ENCODE data around the gene DDOST. TPM values are rescaled to one million over a fixed set of nuclear protein-coding genes. Genes with fewer than 3 reads are reported as not detected.

DDOST gene
- total RNA-seq, 2 donors from 2014 or later: 76.8 to 114 TPM

- WGBS, 2 donors: 81 to 84% methylated on average over 20 of the region's 20 CpGs
- no peak for DNase-seq
- no peaks in the 10 kb centered on the region for H3K9me3 ChIP-seq
- intact Hi-C loops (cut with DNase I): no loop called here
- H3K4me3 ChIP-seq: no peak overlapping the region
- H3K27ac ChIP-seq: no peak overlapping the region
- H3K36me3 ChIP-seq (replicated peaks in 1 of 2; ENCODE audit: insufficient read depth in 1 of 2, low read depth in 2 of 2): peaks cover 12 to 45% of the 10 kb centered on the region in 2 donors
- no peak for ATAC-seq
- TF ChIP-seq, protein P1, sequence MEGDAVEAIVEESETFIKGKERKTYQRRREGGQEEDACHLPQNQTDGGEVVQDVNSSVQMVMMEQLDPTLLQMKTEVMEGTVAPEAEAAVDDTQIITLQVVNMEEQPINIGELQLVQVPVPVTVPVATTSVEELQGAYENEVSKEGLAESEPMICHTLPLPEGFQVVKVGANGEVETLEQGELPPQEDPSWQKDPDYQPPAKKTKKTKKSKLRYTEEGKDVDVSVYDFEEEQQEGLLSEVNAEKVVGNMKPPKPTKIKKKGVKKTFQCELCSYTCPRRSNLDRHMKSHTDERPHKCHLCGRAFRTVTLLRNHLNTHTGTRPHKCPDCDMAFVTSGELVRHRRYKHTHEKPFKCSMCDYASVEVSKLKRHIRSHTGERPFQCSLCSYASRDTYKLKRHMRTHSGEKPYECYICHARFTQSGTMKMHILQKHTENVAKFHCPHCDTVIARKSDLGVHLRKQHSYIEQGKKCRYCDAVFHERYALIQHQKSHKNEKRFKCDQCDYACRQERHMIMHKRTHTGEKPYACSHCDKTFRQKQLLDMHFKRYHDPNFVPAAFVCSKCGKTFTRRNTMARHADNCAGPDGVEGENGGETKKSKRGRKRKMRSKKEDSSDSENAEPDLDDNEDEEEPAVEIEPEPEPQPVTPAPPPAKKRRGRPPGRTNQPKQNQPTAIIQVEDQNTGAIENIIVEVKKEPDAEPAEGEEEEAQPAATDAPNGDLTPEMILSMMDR (IDR thresholded peaks at IDR 0.05): no peak
- peaks cover 17% of the 10 kb centered on the region for H3K4me1 ChIP-seq
- no peaks in the 10 kb centered on the region for H3K27me3 ChIP-seq
These were observed 7.0 kb downstream of the DDOST start for GRCh38 chr1:20654104-20654690.

- Histone ChIP-seq H3K4me1 (no peaks in the 10 kb centered on the region), H3K9me3 (no peaks in the 10 kb centered on the region), H3K4me3 (no peak overlapping the region), H3K27ac (no peak overlapping the region), H3K36me3 (replicated peaks in 1 of 2; ENCODE audit: insufficient read depth in 1 of 2, low read depth in 2 of 2) (peaks cover 12 to 52% of the 10 kb centered on the region in 2 donors), H3K27me3 (no peaks in the 10 kb centered on the region)
- DNase-seq: no peak
- peak; percentile 5 for ATAC-seq
- intact Hi-C loops (cut with DNase I): no loop called here
- TF ChIP-seq POLR2A (IDR thresholded peaks at IDR 0.05): no peak
- TF ChIP-seq, protein P1 (IDR thresholded peaks at IDR 0.05): no peak
- 94 to 96% methylated on average over 15 of the region's 15 CpGs for WGBS, 2 donors
These were observed 8.9 kb downstream of the DDOST start for GRCh38 chr1:20652300-20652699.

DNA sequence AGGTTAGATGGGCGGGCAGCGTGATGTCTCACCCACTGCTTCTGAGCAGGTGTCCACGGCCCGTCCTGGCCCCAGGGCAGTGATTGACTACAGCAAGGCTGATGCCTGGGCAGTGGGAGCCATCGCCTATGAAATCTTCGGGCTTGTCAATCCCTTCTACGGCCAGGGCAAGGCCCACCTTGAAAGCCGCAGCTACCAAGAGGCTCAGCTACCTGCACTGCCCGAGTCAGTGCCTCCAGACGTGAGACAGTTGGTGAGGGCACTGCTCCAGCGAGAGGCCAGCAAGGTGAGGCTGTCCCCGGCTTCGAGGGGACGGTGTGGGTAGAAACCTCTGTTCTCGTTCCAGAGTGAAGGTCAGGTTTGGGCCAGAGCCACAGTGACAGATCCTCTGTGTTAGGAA, 12.2 kb downstream of the DDOST start:
- no peaks in the 10 kb centered on the region for H3K4me1 ChIP-seq
- no peak overlapping the region for H3K4me3 ChIP-seq
- intact Hi-C loops (cut with DNase I): no loop called here
- H3K9me3 ChIP-seq: no peaks in the 10 kb centered on the region
- DNase-seq (no peak), ATAC-seq (no peak)
- peaks cover 11 to 45% of the 10 kb centered on the region in 2 donors for H3K36me3 ChIP-seq (replicated peaks in 1 of 2; ENCODE audit: insufficient read depth in 1 of 2, low read depth in 2 of 2)
- WGBS, 2 donors: 88 to 90% methylated on average over 12 to 15 of the region's 15 CpGs
- H3K27ac ChIP-seq: no peak overlapping the region
- no peaks in the 10 kb centered on the region for H3K27me3 ChIP-seq
- TF ChIP-seq POLR2A (IDR thresholded peaks at IDR 0.05): no peak
- TF ChIP-seq, protein P1 (IDR thresholded peaks at IDR 0.05): no peak

DNA sequence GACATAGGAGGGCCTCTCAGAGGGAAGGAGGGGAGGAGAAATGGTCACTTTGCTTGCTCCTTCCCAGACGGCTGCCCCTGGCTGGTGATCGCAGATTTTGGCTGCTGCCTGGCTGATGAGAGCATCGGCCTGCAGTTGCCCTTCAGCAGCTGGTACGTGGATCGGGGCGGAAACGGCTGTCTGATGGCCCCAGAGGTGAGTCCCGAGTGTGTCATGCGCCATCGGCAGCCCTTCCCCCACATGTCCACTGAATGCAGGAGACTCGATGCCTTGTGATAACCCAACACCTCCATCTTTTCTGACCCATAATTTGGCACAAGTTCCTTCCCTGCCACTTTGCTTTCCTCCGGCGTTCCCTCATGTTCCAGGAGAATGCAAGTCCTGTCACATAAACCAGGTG, 12.7 kb downstream of the DDOST start:
- WGBS, 2 donors: 86 to 90% methylated on average over 13 of the region's 13 CpGs
- peaks cover 6 to 42% of the 10 kb centered on the region in 2 donors for H3K36me3 ChIP-seq (replicated peaks in 1 of 2; ENCODE audit: insufficient read depth in 1 of 2, low read depth in 2 of 2)
- no peaks in the 10 kb centered on the region for H3K4me1 ChIP-seq

More for the DNA sequence above, 12.7 kb downstream of the DDOST start:
- DNase-seq (no peak), ATAC-seq (no peak)
- H3K27ac ChIP-seq: no peak overlapping the region
- no peak overlapping the region for H3K4me3 ChIP-seq
- H3K9me3 ChIP-seq: no peaks in the 10 kb centered on the region
- TF ChIP-seq, protein P1 (IDR thresholded peaks at IDR 0.05): no peak
- no peaks in the 10 kb centered on the region for H3K27me3 ChIP-seq
- intact Hi-C loops (cut with DNase I): no loop called here

All from body of pancreas (tissue), 4 donors.